Chondrocyte (in vitro differentiated cells): ENCODE data around the gene CHRNG. TPM values are rescaled to one million over a fixed set of nuclear protein-coding genes. Genes with fewer than 3 reads are reported as not detected.
"Not testable (repeated sequence)": the region's sequence is repeated elsewhere in the genome, so short reads cannot be mapped to it uniquely, and the experiment has no call there.

Experiments
- DNase-seq: peaks from one replicate; pipeline ENCODE4 v3.0.0; 2021; ENCODE audit warnings: mixed read lengths, low spot score
- H3K27ac Mint-ChIP-seq: one replicate; pipeline ENCODE4 v1.8.0; 2021; ENCODE audit warnings: mild to moderate bottlenecking, moderate library complexity, mixed read lengths; ENCODE audit not compliant: unreplicated experiment
- H3K27me3 Mint-ChIP-seq: 2 replicates; pipeline ENCODE4 v1.8.0; 2021; ENCODE audit warnings: low read depth, mixed read lengths
- H3K36me3 Mint-ChIP-seq: 2 replicates; pipeline ENCODE4 v1.8.0; 2021; ENCODE audit warnings: low read depth, mixed read lengths
- H3K4me1 Mint-ChIP-seq: 2 replicates; pipeline ENCODE4 v1.8.0; 2021; ENCODE audit warnings: low read depth, mild to moderate bottlenecking, mixed read lengths
- H3K4me3 Mint-ChIP-seq: one replicate; pipeline ENCODE4 v1.8.0; 2021; ENCODE audit warnings: mild to moderate bottlenecking, moderate library complexity, mixed read lengths; ENCODE audit not compliant: unreplicated experiment
- H3K9me3 Mint-ChIP-seq: 2 replicates; pipeline ENCODE4 v1.8.0; 2021; ENCODE audit warnings: low read depth, mixed read lengths
- CTCF ChIP-seq: fragments of 200-600 bp; sonication (generic); IDR thresholded peaks from 2 replicates; pipeline ENCODE4 v1.5.0; 2021; ENCODE audit warnings: antibody characterized with exemption, mild to moderate bottlenecking, moderate library complexity
- total RNA-seq: library from RNA; stranded (reverse); gene quantifications from 3 replicates; pipeline ENCODE4 v1.2.1, GENCODE V29; 2021

Gene CHRNG
- total RNA-seq, 1 donor from 2014 or later = not detected

- TF ChIP-seq CTCF = no peak
- no peaks in the 10 kb centered on the region for H3K4me1 Mint-ChIP-seq
- H3K9me3 Mint-ChIP-seq = no peaks in the 10 kb centered on the region
- no peak overlapping the region for H3K4me3 Mint-ChIP-seq
- DNase-seq = peak; percentile 79
- no peak overlapping the region for H3K27ac Mint-ChIP-seq
- H3K36me3 Mint-ChIP-seq = no peaks in the 10 kb centered on the region
- H3K27me3 Mint-ChIP-seq = peaks cover 8% of the 10 kb centered on the region
These were observed 9.5 kb upstream of the CHRNG start for GRCh38 chr2:232529806-232530547.

- H3K4me1 Mint-ChIP-seq = no peaks in the 10 kb centered on the region
- H3K27me3 Mint-ChIP-seq = peaks cover 8% of the 10 kb centered on the region
- no peaks in the 10 kb centered on the region for H3K36me3 Mint-ChIP-seq
- H3K27ac Mint-ChIP-seq = no peak overlapping the region
- no peak for TF ChIP-seq CTCF
- H3K9me3 Mint-ChIP-seq = no peaks in the 10 kb centered on the region
- peak; percentile 58 for DNase-seq
- H3K4me3 Mint-ChIP-seq = no peak overlapping the region
These were observed 8.7 kb upstream of the CHRNG start for GRCh38 chr2:232530626-232531260.

- no peaks in the 10 kb centered on the region for H3K4me1 Mint-ChIP-seq
- H3K27ac Mint-ChIP-seq = no peak overlapping the region
- peaks cover 6% of the 10 kb centered on the region for H3K9me3 Mint-ChIP-seq
These were observed 7.1 kb upstream of the CHRNG start for GRCh38 chr2:232532419-232532818.

GRCh38 chr2:232532821-232533220 is 6.7 kb upstream of the CHRNG start:
- H3K27me3 Mint-ChIP-seq, H3K27ac Mint-ChIP-seq, H3K4me1 Mint-ChIP-seq, H3K36me3 Mint-ChIP-seq, H3K9me3 Mint-ChIP-seq, H3K4me3 Mint-ChIP-seq: not testable (repeated sequence)
- peak; percentile 44 for DNase-seq

More at GRCh38 chr2:232532419-232532818, 7.1 kb upstream of the CHRNG start:
- Mint-ChIP-seq H3K27me3 (peaks cover 8% of the 10 kb centered on the region), H3K4me3 (no peak overlapping the region), H3K36me3 (no peaks in the 10 kb centered on the region)
- peak; percentile 36 for DNase-seq
- TF ChIP-seq CTCF = no peak

- no peak overlapping the region for H3K4me3 Mint-ChIP-seq
- no peak overlapping the region for H3K27ac Mint-ChIP-seq
These were observed 5.4 kb upstream of the CHRNG start for GRCh38 chr2:232533944-232534710.

More at GRCh38 chr2:232533944-232534710, 5.4 kb upstream of the CHRNG start:
- Mint-ChIP-seq H3K27me3 (no peaks in the 10 kb centered on the region), H3K36me3 (no peaks in the 10 kb centered on the region), H3K4me1 (no peaks in the 10 kb centered on the region), H3K9me3 (peaks cover 6% of the 10 kb centered on the region)
- peak; percentile 63 for DNase-seq
- no peak for TF ChIP-seq CTCF
